Skeletal muscle cell (primary cell): ENCODE measurements around the gene KCNJ15.
"Not testable (repeated sequence)": the region's sequence is repeated elsewhere in the genome, so short reads cannot be mapped to it uniquely, and the experiment has no call there.

Experiments
- DNase-seq: peaks from one replicate; pipeline ENCODE4 v3.0.0-alpha.2; 2010; ENCODE audit warnings: low read depth
- H3K4me3 ChIP-seq: 2 replicates; pipeline ENCODE4 v1.5.1; 2011; ENCODE audit warnings: low read depth, mild to moderate bottlenecking, control low read depth, low read length, moderate library complexity

Gene KCNJ15

DNA sequence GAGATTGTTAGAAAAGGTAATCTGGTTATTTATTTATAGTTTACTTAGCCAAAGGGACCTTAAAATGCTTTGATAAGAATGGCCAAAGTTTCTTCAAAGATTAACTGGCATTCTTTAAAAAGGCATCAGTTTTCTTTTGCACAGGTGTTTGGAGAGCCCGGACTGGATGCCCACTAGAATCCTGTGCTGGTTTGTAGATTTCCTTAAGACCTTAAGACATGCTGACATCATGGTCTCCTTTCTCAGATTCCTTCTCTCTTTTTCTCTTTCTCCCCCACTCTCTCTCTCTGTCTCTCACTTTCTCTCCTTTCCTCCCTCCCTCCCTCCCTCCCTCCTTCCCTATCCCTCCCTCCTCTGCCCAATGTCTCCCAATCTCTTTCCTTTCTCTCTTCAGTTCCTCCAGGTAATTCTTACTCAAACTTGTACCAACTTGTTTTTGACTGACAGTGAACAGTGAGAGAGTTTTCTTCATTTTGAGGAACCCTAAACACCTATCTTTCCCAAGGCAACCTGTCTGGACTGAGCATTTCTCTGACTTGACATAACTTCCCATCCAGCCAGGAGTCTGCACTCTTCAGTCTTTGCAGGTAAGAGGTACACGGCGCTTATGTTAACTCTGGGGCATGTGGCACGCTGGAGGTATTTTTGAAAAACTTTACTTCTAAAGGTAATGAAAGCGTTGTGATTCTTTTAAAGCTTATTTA lies at the start of gene KCNJ15:
TSS of gene KCNJ15 (plus strand) at position 393 of the 704 bp plus-strand sequence. CDS start 42,271 bp downstream, outside the sequence.
- peak within 1 kb of the TSS; percentile 10 for H3K4me3 ChIP-seq
- DNase-seq, result no peak

DNA sequence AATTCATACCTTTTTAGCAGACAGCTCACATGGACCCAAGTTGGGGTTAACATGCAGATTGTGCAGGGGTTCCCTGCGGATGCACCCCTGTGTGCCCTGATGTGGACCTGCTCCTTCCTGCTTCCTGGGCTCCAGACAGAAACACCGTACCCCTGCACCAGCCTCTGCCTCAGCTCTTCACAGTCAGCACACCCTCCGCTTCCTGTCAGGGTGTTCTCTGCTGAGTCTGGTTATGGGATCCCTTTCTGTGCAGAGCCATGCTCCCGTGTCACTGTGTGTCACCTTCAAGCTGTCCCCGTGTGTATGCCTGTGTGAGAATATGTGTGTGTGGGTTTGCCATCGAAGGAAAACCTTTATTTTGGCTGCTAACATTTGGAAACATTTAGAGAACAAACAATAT lies 48.7 kb upstream of the KCNJ15 start:
- H3K4me3 ChIP-seq, result no peak overlapping the region
- no peak for DNase-seq

DNA sequence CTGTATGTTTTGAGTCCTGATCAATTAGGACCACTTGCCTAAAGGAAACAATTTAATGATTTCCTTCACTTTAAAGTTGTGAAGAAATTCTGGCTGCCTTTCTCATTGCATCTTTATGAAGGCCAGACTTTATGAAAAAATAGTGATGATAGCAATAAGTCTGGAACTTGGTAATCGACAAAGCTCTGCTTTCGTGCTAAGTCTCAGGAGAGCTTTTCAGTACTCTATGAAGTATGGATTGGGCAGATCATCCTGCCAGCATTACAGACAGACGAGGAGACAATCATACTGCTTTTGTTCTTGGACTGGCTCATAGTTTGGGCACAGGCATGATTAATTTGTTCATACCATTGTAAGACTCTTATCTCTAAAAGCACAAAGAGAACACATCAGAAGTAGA lies 45.5 kb upstream of the KCNJ15 start:
- no peak overlapping the region for H3K4me3 ChIP-seq
- DNase-seq, result no peak

DNA sequence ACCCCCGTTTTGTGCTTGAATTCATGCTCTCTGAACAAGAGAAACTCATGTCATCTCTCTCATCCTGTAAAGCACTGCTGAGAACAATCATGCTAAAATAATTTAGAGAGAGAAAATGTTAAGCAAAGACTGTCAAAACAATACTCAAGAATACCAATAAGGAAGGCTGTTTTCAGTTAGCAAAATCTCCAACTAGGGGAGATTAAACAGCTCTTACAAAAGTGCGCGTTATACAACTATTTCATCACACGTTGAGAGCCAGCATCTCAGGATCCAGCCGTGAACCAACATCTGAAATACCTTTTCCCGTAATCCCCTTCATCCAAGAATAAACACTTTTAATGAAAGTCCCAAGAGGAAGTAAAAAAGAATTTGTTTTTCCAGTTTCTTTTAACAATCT lies 44.1 kb upstream of the KCNJ15 start:
- DNase-seq, result no peak
- no peak overlapping the region for H3K4me3 ChIP-seq

DNA sequence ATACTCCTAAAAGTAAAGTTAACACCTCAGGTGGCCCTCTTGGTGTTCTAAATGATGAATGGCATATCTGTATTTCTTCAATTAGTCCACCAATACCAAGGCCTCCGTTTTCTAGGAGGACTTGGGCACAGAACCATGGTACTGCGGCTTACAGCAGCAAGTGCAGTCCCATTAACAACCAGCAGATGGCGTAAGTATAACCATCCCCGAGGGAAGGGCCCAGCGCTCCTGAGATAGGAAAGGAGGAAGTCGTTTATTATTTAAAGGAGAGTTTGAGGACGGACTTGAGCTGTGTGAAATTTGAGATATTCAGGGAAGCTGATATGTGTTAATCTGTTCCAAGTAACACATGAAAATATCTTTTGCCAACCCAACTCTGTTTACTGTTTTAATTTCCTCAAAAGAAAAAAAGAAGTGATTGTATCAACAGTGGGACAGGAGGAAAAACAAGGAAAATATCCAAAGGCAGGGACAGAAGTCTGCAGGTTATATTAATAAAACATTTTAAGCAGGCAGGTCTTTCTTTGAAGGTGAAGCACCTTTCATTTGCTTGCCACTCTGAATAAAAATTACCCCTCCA lies 37.7 kb upstream of the KCNJ15 start:
- DNase-seq, result peak; percentile 36
- H3K4me3 ChIP-seq, result no peak overlapping the region

DNA sequence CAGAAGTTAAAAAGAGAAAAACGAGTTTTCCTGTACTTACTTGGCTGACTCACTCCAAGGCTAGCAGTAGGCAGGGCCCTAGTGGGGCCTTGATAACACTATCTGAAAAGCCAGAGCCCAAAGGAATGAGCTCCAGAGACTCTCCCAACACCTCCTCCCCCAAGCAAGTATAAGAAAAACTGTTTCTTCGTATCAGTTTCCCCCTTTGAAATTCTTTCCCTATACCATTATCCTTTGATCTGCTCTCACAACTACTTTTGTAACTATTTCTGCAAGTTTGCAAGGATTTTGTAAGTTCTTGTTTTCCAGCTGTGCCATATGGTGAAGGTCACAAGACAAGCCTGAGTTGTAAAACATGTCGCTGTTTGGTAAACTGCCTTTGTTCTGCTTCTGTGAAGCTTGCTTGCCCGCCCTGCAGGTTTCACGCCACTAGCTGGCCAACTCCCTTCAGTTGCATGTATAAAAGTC lies 36.5 kb upstream of the KCNJ15 start:
- H3K4me3 ChIP-seq, result no peak overlapping the region
- no peak for DNase-seq

DNA sequence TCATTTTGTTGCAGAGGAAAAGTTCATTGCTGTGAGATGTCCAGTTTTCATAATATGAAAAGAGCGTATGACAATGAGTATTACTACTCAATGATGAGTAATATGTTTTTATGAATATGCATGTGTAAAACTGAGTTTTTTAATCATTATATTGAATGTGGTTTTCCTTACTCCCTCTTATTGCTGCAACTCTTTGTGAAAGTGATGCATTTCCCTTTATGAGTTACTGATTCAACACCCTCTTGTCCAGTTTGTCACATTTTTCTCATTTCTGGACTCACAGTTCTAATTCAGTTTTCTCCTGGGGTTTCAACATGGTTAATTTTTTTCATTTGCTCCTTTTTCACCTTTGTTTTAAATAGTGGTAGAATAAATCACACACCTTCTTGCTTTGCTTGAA lies 35.2 kb upstream of the KCNJ15 start:
- no peak for DNase-seq
- no peak overlapping the region for H3K4me3 ChIP-seq

DNA sequence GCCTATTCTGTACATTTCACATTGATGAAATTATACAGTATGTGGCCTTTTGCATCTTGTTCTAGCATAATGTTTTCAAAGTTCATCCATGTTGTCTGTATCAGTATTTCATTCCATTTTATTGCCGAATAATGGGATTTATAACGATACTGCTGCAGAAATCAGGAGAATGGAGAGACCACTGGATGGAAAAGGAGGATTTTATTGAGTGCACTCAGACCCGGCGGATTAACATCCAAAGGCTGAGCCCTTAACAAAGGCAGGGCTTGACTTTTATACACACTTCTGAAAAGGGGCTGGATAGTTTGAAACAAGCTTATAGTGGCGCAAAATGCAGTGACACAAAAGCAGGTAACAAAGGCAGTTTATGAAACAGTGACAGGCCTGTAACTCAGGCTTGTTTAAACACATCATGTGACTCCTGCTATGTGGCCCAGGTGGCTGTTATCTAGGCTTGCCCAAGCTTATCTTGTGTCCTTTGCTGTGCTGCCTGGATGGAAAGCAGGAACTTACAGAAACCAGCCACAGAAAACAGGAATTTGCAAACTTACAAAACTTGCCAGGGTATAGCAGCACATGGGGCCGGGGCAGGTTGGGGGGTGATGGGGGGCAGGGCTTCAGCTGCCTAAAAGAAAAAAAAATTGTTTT lies 32.8 kb upstream of the KCNJ15 start:
- no peak for DNase-seq
- H3K4me3 ChIP-seq, result no peak overlapping the region

DNA sequence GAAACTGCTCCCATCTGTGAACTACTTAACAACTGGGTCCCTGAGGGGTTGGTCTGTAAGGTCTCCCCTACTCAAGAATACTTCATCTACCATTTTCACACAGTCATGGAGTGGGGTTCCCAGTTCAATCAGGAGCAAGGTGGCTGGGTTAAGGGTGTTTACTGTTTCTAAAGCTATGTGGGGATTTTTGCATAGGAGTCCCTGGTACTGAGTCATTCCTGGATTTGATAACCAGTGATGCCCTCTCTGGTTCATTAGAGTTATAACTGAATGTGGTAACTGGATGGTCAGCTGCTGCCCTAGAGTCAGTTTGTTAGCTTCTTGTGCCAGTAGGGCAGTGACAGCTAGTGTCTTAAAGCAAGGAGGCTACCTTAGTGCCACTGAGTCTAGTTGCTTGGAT lies 29.4 kb upstream of the KCNJ15 start:
- DNase-seq, result no peak

DNA sequence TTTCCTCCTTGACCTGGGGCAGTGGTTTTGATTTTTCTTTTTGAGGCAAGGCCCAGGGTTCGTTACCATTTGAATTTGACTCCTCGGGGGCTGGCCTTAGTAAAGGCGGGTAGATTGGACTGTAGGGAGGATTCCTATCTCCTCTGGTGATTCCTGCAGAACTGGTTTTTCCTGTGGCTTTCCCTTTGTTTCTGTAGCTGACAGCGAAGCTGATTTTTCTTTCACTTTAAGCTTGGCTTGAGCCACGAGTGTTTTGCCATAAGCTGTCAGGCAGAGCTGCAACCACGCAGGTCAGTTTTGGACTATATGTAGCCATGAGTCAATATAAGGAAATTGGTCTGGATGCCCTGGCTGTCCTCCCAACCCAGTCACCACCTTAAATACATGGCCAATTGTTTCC lies 28.7 kb upstream of the KCNJ15 start:
- H3K4me3 ChIP-seq, result no peak overlapping the region
- DNase-seq, result no peak

More for the DNA sequence above, 29.4 kb upstream of the KCNJ15 start:
- H3K4me3 ChIP-seq, result no peak overlapping the region

DNA sequence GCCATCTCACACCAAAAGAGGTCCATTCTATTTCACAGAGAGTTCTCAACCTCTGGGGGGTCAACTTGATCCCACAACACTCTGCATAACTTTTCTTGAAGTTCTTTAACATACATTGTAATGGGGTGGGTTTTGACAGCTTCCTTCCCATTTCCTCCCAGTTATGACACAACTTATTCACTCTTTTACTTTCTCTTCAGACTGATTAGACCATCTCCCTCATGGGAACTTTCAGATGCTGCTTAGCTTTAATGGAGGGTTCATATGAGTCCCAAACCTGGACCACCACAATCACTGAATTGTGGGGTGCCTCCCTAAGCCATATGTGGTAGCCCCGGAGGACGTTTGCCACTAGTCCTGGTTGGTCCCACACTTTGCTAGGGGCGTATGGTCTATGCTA lies 28.3 kb upstream of the KCNJ15 start:
- no peak overlapping the region for H3K4me3 ChIP-seq
- DNase-seq, result no peak

DNA sequence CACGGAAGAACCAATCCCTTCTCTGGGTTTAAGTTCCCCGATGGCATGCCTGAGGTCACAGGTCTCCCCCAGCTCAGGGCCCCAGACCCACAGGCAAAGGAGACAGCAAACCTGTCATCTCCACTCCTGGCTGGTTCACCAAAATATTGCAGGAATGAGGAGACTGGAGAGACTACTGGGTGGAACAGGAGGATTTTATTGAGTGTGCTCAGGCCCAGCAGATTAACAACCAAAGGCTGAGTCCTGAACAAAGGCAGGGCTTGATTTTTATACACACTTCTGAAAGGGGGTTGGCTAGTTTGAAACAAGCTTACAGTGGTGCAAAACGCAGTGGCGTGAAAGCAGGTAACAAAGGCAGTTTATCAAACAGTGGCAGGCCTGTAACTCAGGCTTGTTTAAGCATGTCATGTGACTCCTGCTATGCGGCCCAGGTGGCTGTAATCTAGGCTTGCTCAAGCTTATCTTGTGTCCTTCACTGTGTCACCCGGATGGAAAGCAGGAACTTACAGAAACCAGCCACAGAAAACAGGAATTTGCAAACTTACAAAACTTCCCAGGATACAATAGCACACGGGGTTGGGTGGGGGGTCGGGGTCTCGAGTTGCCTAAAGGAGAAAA lies 27.4 kb upstream of the KCNJ15 start:
- no peak overlapping the region for H3K4me3 ChIP-seq

DNA sequence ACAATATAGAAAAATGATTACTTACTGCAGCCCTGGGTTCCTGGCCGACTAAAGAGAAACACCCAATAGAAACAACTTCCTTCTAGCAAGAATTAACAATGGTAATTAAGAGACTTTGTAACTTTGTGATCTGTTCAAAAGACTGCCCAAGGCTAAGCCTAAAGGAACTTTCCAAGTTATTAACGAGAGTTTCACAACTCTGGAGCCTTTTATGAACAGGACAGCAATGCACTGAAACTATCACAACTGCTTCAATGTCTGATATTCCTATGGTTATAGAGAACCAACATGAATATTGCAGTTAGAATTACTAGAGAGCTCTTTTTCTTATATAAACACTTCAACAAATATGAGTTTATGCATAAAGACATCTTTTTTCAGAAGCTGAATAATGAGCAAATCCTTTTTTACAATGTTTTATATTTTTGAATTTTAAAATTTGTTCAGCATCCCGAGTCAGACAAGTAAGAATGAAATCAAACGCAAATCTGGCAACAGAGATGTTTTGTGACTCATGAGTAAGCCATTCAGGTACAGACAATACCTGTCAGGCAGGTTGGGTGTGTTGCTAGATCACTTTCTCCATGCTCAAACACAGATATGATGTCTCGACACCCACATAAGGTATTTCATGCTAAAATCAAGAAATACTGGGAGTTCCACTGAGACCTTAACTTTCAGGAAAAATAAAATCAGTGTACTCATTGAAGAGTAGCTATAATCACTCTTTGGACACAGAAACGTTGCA lies 22.2 kb upstream of the KCNJ15 start:
- no peak for DNase-seq
- no peak overlapping the region for H3K4me3 ChIP-seq

More for the DNA sequence above, 27.4 kb upstream of the KCNJ15 start:
- DNase-seq, result no peak

DNA sequence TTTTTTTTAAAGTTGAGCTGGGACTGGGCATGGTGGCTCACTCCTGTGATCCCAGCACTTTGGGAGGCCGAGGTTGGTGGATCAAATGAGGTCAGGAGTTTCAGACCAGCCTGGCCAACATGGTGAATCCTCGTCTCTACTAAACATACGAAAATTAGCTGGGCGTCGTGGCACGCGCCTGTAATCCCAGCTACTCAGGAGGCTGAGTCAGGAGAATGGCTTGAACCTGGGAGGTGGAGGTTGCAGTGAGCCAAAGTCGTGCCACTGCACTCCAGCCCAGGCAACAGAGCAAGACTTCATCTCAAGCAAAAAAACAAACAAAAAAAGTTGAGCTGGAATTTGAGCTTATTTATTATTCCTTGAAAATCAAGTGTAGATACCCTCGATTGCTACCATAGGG lies 21.5 kb upstream of the KCNJ15 start:
- H3K4me3 ChIP-seq, result not testable (repeated sequence)

DNA sequence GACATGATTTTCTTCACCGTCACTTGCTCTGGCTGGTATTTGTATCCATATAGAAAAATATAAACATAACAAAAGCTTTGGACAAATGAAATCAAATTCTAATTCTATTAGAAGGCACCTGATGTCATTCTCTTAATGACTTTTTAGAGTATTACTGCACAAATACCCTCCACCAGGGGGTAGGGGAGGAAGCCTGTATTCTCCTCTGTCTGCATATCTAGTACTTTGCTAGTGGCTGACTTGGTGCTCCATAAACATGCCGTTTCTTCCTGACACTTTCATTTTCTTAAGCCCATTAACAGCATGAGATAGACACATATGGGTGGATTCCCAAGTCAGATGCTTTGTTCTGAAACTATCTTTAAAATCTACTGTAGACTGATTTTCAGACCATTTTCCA lies 20.6 kb upstream of the KCNJ15 start:
- no peak for DNase-seq
- no peak overlapping the region for H3K4me3 ChIP-seq

More for the DNA sequence above, 21.5 kb upstream of the KCNJ15 start:
- DNase-seq, result not testable (repeated sequence)

DNA sequence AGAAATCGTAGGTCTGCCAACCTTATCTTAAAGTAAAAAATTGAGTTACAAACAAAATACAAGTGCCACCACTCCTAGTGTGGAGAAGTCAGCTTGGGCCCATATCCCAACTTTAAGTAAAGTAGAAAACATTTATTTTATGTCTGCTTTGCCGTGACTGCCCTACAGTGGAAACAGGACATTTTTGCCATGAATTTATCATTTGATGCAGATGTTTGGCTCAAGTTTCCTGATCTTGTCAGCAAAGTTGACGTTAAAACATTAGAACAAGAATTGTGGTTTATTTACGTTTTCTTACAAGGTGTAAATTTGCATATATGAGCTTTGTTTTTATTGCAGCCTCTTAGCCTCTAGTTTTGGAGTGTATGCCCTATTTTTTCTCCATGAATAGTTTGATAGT lies 17.1 kb upstream of the KCNJ15 start:
- DNase-seq, result no peak
- H3K4me3 ChIP-seq, result no peak overlapping the region

DNA sequence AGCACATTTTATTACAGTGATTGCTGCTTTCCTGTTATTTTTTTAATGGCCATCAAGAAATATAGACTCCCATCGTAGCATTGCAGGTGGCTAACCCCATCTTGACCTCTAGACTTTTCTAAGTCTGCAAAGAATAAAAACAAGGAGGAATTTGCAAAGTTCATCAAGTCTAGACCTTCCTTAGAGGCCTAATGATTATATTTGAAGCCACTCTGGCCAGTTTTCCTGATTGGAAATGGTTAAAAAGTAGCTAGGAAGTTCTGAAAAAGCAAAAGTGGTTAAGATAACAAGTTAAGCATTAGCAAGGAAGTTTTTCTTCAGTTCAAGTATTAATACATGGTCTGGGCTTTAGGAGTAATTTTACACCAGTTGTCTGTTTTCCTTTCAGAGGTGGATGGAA lies 16.7 kb upstream of the KCNJ15 start:
- no peak for DNase-seq
- no peak overlapping the region for H3K4me3 ChIP-seq

DNA sequence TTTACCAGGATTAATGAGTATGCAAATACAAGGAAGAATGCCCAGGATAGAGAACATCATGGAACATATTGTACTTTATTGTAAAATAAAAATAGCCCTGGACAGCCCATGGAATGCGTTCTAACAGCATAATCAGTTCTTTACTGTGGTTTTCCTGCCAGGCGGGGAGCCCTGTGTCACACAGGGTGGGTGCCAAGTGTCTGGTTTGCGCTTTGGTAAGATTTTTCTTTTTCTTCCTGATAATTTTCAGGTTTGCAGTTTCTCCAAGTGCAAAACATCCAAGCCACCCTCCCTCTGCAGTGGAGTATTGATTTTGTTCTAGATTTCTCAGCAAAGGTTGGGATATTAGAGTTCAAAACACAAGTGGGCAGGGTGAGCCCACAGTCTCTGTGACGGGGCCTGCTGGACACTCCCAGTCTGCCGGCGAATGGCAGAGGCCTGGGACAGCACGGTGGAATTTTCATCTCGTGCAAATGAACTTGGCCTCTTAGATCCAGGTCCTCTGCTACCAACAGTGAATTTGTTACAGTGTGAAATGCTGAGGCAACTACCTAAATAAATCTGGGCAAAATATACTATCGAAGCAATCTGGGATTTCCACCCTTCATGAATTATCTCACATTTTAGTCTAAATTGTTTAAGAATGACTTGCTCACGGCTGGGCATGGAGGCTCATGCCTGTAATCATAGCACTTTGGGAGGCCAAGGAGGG lies 15.6 kb upstream of the KCNJ15 start:
- DNase-seq, result no peak
- no peak overlapping the region for H3K4me3 ChIP-seq

DNA sequence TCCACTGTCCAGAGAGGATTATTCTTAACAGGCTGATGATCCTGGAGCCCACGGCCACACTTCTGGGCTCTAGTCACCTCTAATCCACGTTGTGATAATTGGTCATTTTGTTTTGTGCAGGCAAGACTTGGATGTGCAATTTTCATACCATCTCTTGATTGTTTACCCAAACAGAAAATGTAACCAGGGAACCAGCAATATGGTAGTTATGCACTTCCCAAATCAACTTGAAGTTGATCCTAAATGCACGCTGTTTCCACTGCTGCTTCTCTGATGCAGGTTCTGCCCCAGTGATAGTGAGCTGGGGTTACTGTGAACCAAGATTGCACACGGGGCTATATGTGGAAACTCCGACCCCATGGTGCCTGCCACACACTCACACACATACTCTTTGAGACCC lies 14.7 kb upstream of the KCNJ15 start:
- no peak for DNase-seq
- H3K4me3 ChIP-seq, result no peak overlapping the region
